Adrenal gland (tissue), 12 donors: ENCODE results near the gene MAFF. TPM values are rescaled to one million over a fixed set of nuclear protein-coding genes. Genes with fewer than 3 reads are reported as not detected.

Source experiments
- DNase-seq, 7 donors: peaks; one replicate each; pipeline ENCODE4 v3.0.0-alpha.2; 2019 to 2020
- H3K27ac ChIP-seq, 5 donors: fragments of 200-600 bp; sonication (generic) in 4 of 5; 1 replicate in 3 of 5; 2 replicates in 2 of 5; pipeline versions ENCODE4 v1.5.1 to v1.8.0; 2016 to 2020; ENCODE audit warnings: mild to moderate bottlenecking in 1 of 5
- H3K27me3 ChIP-seq: fragments of 200-600 bp; 2 replicates; pipeline ENCODE4 v1.8.0; 2021
- H3K36me3 ChIP-seq, 2 donors: fragments of 200-600 bp; replicated peaks in 1 of 2; 1 replicate in 1 of 2; 2 replicates in 1 of 2; pipeline versions ENCODE4 v1.5.1 to v1.8.0; 2018 to 2022
- H3K4me1 ChIP-seq, 2 donors: fragments of 200-600 bp; replicated peaks in 1 of 2; 1 replicate in 1 of 2; 2 replicates in 1 of 2; pipeline versions ENCODE4 v1.5.1 to v1.8.0; 2018 to 2021
- H3K4me3 ChIP-seq, 4 donors: fragments of 200-600 bp; sonication (generic) in 3 of 4; one replicate each; pipeline ENCODE4 v1.5.1; 2016 to 2018
- H3K9me3 ChIP-seq, 3 donors: fragments of 200-600 bp; sonication (generic) in 1 of 3; replicated peaks in 1 of 3; 1 replicate in 2 of 3; 2 replicates in 1 of 3; pipeline versions ENCODE4 v1.5.1 to v1.8.0; 2016 to 2021
- CTCF ChIP-seq, 6 experiments: fragments of 450-650 bp in 4 of 6; fragments of 200-600 bp in 2 of 6; sonication (generic) in 1 of 6; IDR thresholded peaks; 1 replicate in 5 of 6; 2 replicates in 1 of 6; pipeline versions ENCODE4 v1.5.1 to v1.8.0; 2016 to 2021; ENCODE audit warnings: antibody characterized with exemption in 6 of 6, mild to moderate bottlenecking in 2 of 6, moderate library complexity in 1 of 6
- POLR2A ChIP-seq, 2 donors: fragments of 450-650 bp; IDR thresholded peaks; one replicate each; pipeline ENCODE4 v1.6.1; 2017; ENCODE audit warnings: antibody characterized with exemption in 2 of 2, mild to moderate bottlenecking in 2 of 2, moderate library complexity in 1 of 2
- WGBS, 4 donors: extraction: QIAGEN DNeasy Blood & Tissue Kit in 2 of 4; methylation state at CpG; one replicate each; pipeline versions ENCODE4 v1.1.5 to v1.1.7; 2013 to 2017; 5-methylcytosine and 5-hydroxymethylcytosine counted together
- intact Hi-C, 2 donors: fragments of 100-400 bp; cut with DNase I; formaldehyde crosslinking; loops; one replicate each; pipeline versions ENCODE4 v1.14.1 to v1.15.0; 2022 to 2023
- polyA plus RNA-seq, 3 donors: library from polyadenylated mRNA; stranded (reverse); fragments of 200-250 nt in 2 of 3; fragments of 350-450 nt in 1 of 3; fragmentation: Illumina TruSeq in 1 of 3; extraction: RNeasy Lipid Tissue Mini Kit (QIAGEN cat#74804) in 1 of 3; gene quantifications; one replicate each; pipeline ENCODE4 v1.2.3, GENCODE V29; 2013 to 2014
- total RNA-seq, 9 donors: library from RNA; depleted of rRNA in 4 of 9; stranded (reverse); fragments of >200 nt in 4 of 9; fragments of 120-200 nt in 1 of 9; fragmentation: NEBNext Ultra II Directional in 1 of 9; extraction: Animal tissue kit (Norgen Biotek cat#: 25700) in 1 of 9; gene quantifications; one replicate each; pipeline versions ENCODE4 v1.1.0 to v1.2.4, GENCODE V29; 2013 to 2023
- donor health status: healthy with polysubstance abuse.
- donor health status: Bipolar disorder and iron deficiency.
- donor health status: DM: yes; HTN: yes; CAD: no.
- donor health status: DM: no; HTN: no; CAD: no.
- donor health status: DM: no; HTN: no; CAD: no.
- donor health status: DM: yes; HTN: yes; CAD: no.

Gene MAFF
- total and polyA plus RNA-seq, 12 donors: 1.9 to 23.4 (median 13.9) TPM

GRCh38 chr22:38221407-38221806 lies 19.6 kb downstream of the MAFF start:
- H3K27me3 ChIP-seq: no peaks in the 10 kb centered on the region
- no peak overlapping the region for H3K4me3 ChIP-seq
- intact Hi-C loops: loop anchor here in 1 of 2 donors (10.0 kb wide), 1 partner anchor 107 kb away; the partner anchor contains the start of gene BAIAP2L2
- 91 to 96% (median 96%) methylated on average over 9 to 22 of the region's 22 CpGs for WGBS, 4 donors
- peaks cover 13 to 21% of the 10 kb centered on the region in 2 donors for H3K4me1 ChIP-seq
- no peak for DNase-seq
- no peak overlapping the region for H3K27ac ChIP-seq
- peaks cover 0 to 25% of the 10 kb centered on the region in 2 donors for H3K36me3 ChIP-seq
- no peaks in the 10 kb centered on the region for H3K9me3 ChIP-seq
- TF ChIP-seq POLR2A (IDR thresholded peaks at IDR 0.05): no peak
- no peak for TF ChIP-seq CTCF (IDR thresholded peaks at IDR 0.05)

- H3K9me3 ChIP-seq: no peaks in the 10 kb centered on the region
- H3K27me3 ChIP-seq: no peaks in the 10 kb centered on the region
- peaks cover 0 to 29% of the 10 kb centered on the region in 2 donors for H3K36me3 ChIP-seq
- no peak for TF ChIP-seq CTCF (IDR thresholded peaks at IDR 0.05)
- H3K27ac ChIP-seq: no peak overlapping the region
- WGBS, 4 donors: 93 to 97% (median 94%) methylated on average over 19 to 25 of the region's 25 CpGs
- intact Hi-C loops: loop anchor here in 1 of 2 donors (10.0 kb wide), 1 partner anchor 107 kb away; the partner anchor contains the start of gene BAIAP2L2
- H3K4me3 ChIP-seq: no peak overlapping the region
- H3K4me1 ChIP-seq: peaks cover 13 to 21% of the 10 kb centered on the region in 2 donors
- no peak for DNase-seq
Observed at GRCh38 chr22:38221908-38222796, 20.4 kb downstream of the MAFF start.

GRCh38 chr22:38222797-38223119 lies 21.0 kb downstream of the MAFF start:
- Histone ChIP-seq H3K27me3 (no peaks in the 10 kb centered on the region), H3K27ac (no peak overlapping the region), H3K4me1 (peaks cover 14 to 25% of the 10 kb centered on the region in 2 donors), H3K9me3 (no peaks in the 10 kb centered on the region), H3K4me3 (no peak overlapping the region), H3K36me3 (peaks cover 0 to 33% of the 10 kb centered on the region in 2 donors)
- intact Hi-C loops: loop anchor here in 1 of 2 donors (10.0 kb wide), 1 partner anchor 108 kb away; the partner anchor contains the start of gene BAIAP2L2
- 70 to 80% (median 75%) methylated on average over 3 to 8 of the region's 8 CpGs for WGBS, 4 donors
- DNase-seq: no peak
- TF ChIP-seq CTCF (IDR thresholded peaks at IDR 0.05) (no peak), POLR2A (IDR thresholded peaks at IDR 0.05) (no peak)

GRCh38 chr22:38223289-38223960 lies 21.6 kb downstream of the MAFF start:
- no peak overlapping the region for H3K27ac ChIP-seq
- intact Hi-C loops: loop anchor here in 1 of 2 donors (10.0 kb wide), 1 partner anchor 109 kb away; the partner anchor contains the start of gene BAIAP2L2

More at GRCh38 chr22:38223289-38223960, 21.6 kb downstream of the MAFF start:
- Histone ChIP-seq H3K4me1 (peaks cover 16 to 25% of the 10 kb centered on the region in 2 donors), H3K27me3 (no peaks in the 10 kb centered on the region), H3K36me3 (peaks cover 0 to 37% of the 10 kb centered on the region in 2 donors), H3K4me3 (no peak overlapping the region), H3K9me3 (no peaks in the 10 kb centered on the region)
- 69 to 79% (median 76%) methylated on average over 8 to 12 of the region's 12 CpGs for WGBS, 4 donors
- TF ChIP-seq CTCF (IDR thresholded peaks at IDR 0.05) (no peak), POLR2A (IDR thresholded peaks at IDR 0.05) (no peak)
- DNase-seq: peak in 1 of 7 donors; percentile 39
